Myocyte (in vitro differentiated cells): ENCODE measurements around the gene CLHC1. TPM values are rescaled to one million over a fixed set of nuclear protein-coding genes. Genes with fewer than 3 reads are reported as not detected.

Experiments
- DNase-seq: peaks from one replicate; pipeline ENCODE4 v3.0.0-alpha.2; 2012; ENCODE audit warnings: low read depth
- total RNA-seq: library from RNA; depleted of rRNA; stranded (reverse); fragments of >200 nt; gene quantifications from 2 replicates; pipeline ENCODE4 v1.2.3, GENCODE V29; 2014

The CLHC1 gene
- total RNA-seq, 1 donor from 2014 or later, result 7.8 TPM

GRCh38 chr2:55169915-55170314 lies 62.2 kb downstream of the CLHC1 start:
- DNase-seq, result peak; percentile 29

GRCh38 chr2:55169359-55169758 lies 62.7 kb downstream of the CLHC1 start:
- no peak for DNase-seq

GRCh38 chr2:55168221-55169154 lies 63.6 kb downstream of the CLHC1 start:
- DNase-seq, result peak; percentile 79

- peak; percentile 97 for DNase-seq
Measured at GRCh38 chr2:55165626-55166025, 66.5 kb downstream of the CLHC1 start.

- DNase-seq, result no peak
Measured at GRCh38 chr2:55164534-55165480, 67.3 kb downstream of the CLHC1 start.

- DNase-seq, result no peak
Measured at GRCh38 chr2:55163941-55164390, 68.1 kb downstream of the CLHC1 start.

GRCh38 chr2:55163274-55163721 lies 68.8 kb downstream of the CLHC1 start:
- peak; percentile 43 for DNase-seq

GRCh38 chr2:55162284-55163006 lies 69.6 kb downstream of the CLHC1 start:
- no peak for DNase-seq

GRCh38 chr2:55161295-55162210 lies 70.5 kb downstream of the CLHC1 start:
- no peak for DNase-seq

GRCh38 chr2:55160422-55160821 lies 71.7 kb downstream of the CLHC1 start:
- no peak for DNase-seq

- no peak for DNase-seq
Measured at GRCh38 chr2:55159752-55160151, 72.3 kb downstream of the CLHC1 start.

- peak; percentile 94 for DNase-seq
Measured at GRCh38 chr2:55159037-55159651, 72.9 kb downstream of the CLHC1 start.

- peak; percentile 78 for DNase-seq
Measured at GRCh38 chr2:55158111-55158814, 73.8 kb downstream of the CLHC1 start.

GRCh38 chr2:55157474-55157884 lies 74.6 kb downstream of the CLHC1 start:
- DNase-seq, result peak; percentile 67

GRCh38 chr2:55156984-55157383 lies 75.1 kb downstream of the CLHC1 start:
- no peak for DNase-seq

- DNase-seq, result peak; percentile 50
Measured at GRCh38 chr2:55156326-55156725, 75.8 kb downstream of the CLHC1 start.

GRCh38 chr2:55155764-55156281 lies 76.3 kb downstream of the CLHC1 start:
- peak; percentile 83 for DNase-seq

- DNase-seq, result no peak
Measured at GRCh38 chr2:55155206-55155605, 76.9 kb downstream of the CLHC1 start.
